ENCODE measurements around the gene TUFM. TPM values are rescaled to one million over a fixed set of nuclear protein-coding genes. Genes with fewer than 3 reads are reported as not detected.
A peak's percentile ranks its signal among the peaks of the same experiment; 100 is the strongest.
"Not testable (repeated sequence)": the region's sequence is repeated elsewhere in the genome, so short reads cannot be mapped to it uniquely, and the experiment has no call there.

TUFM gene
- total RNA-seq, 1 donor from 2014 or later, result 143 TPM

- peaks cover 3% of the 10 kb centered on the region for H3K9me3 Mint-ChIP-seq (ENCODE audit: unreplicated experiment)
- H3K27me3 Mint-ChIP-seq (ENCODE audit: unreplicated experiment), result peaks cover 16% of the 10 kb centered on the region
- peak; percentile 30 for TF ChIP-seq CTCF (IDR thresholded peaks at IDR 0.05; ENCODE audit: partially characterized antibody, unreplicated experiment)
- DNase-seq, result peak; percentile 94
- peak within 1 kb of the TSS; percentile 96 for H3K4me3 Mint-ChIP-seq (ENCODE audit: unreplicated experiment)
- peaks cover 18% of the 10 kb centered on the region for H3K4me1 Mint-ChIP-seq (ENCODE audit: low read depth, unreplicated experiment)
- no peaks in the 10 kb centered on the region for H3K36me3 Mint-ChIP-seq (ENCODE audit: unreplicated experiment)
- peak within 1 kb of the TSS; percentile 31 for H3K27ac Mint-ChIP-seq (ENCODE audit: unreplicated experiment)
Observed at GRCh38 chr16:28822520-28823290, 23.4 kb downstream of the TUFM start, which contains the start of gene ATXN2L. TSS of gene ATXN2L (plus strand) at chr16:28822999. CDS start at chr16:28823260, 261 bp downstream.

GRCh38 chr16:28821874-28822519 lies 24.2 kb downstream of the TUFM start:
- Mint-ChIP-seq H3K9me3 (ENCODE audit: unreplicated experiment) (peaks cover 3% of the 10 kb centered on the region), H3K4me3 (ENCODE audit: unreplicated experiment) (peak overlapping the region; percentile 85), H3K4me1 (ENCODE audit: low read depth, unreplicated experiment) (peaks cover 18% of the 10 kb centered on the region), H3K36me3 (ENCODE audit: unreplicated experiment) (no peaks in the 10 kb centered on the region), H3K27me3 (ENCODE audit: unreplicated experiment) (peaks cover 16% of the 10 kb centered on the region), H3K27ac (ENCODE audit: unreplicated experiment) (peak overlapping the region; percentile 31)
- no peak for TF ChIP-seq CTCF (IDR thresholded peaks at IDR 0.05; ENCODE audit: partially characterized antibody, unreplicated experiment)
- DNase-seq, result no peak

- peaks cover 16% of the 10 kb centered on the region for H3K27me3 Mint-ChIP-seq (ENCODE audit: unreplicated experiment)
- not testable (repeated sequence) for H3K9me3 Mint-ChIP-seq (ENCODE audit: unreplicated experiment); H3K4me1 Mint-ChIP-seq (ENCODE audit: low read depth, unreplicated experiment); H3K36me3 Mint-ChIP-seq (ENCODE audit: unreplicated experiment); DNase-seq
- peak overlapping the region; percentile 38 for H3K4me3 Mint-ChIP-seq (ENCODE audit: unreplicated experiment)
- H3K27ac Mint-ChIP-seq (ENCODE audit: unreplicated experiment), result peak overlapping the region; percentile 79
Observed at GRCh38 chr16:28820546-28820945, 25.6 kb downstream of the TUFM start.

- H3K27ac Mint-ChIP-seq (ENCODE audit: unreplicated experiment), result no peak overlapping the region
- H3K4me3 Mint-ChIP-seq (ENCODE audit: unreplicated experiment), result peak overlapping the region; percentile 38
- H3K36me3 Mint-ChIP-seq (ENCODE audit: unreplicated experiment), result no peaks in the 10 kb centered on the region
- peaks cover 16% of the 10 kb centered on the region for H3K27me3 Mint-ChIP-seq (ENCODE audit: unreplicated experiment)
- no peak for TF ChIP-seq CTCF (IDR thresholded peaks at IDR 0.05; ENCODE audit: partially characterized antibody, unreplicated experiment)
- H3K9me3 Mint-ChIP-seq (ENCODE audit: unreplicated experiment), result peaks cover 5% of the 10 kb centered on the region
- peaks cover 2% of the 10 kb centered on the region for H3K4me1 Mint-ChIP-seq (ENCODE audit: low read depth, unreplicated experiment)
- no peak for DNase-seq
Observed at GRCh38 chr16:28820016-28820415, 26.1 kb downstream of the TUFM start.

- H3K4me1 Mint-ChIP-seq (ENCODE audit: low read depth, unreplicated experiment); H3K27me3 Mint-ChIP-seq (ENCODE audit: unreplicated experiment); H3K4me3 Mint-ChIP-seq (ENCODE audit: unreplicated experiment); DNase-seq; H3K9me3 Mint-ChIP-seq (ENCODE audit: unreplicated experiment); H3K36me3 Mint-ChIP-seq (ENCODE audit: unreplicated experiment); H3K27ac Mint-ChIP-seq (ENCODE audit: unreplicated experiment): not testable (repeated sequence)
Observed at GRCh38 chr16:28807445-28808120, 38.6 kb downstream of the TUFM start.
